ENCODE data around the gene PMEL. TPM values are rescaled to one million over a fixed set of nuclear protein-coding genes. Genes with fewer than 3 reads are reported as not detected.

The PMEL gene
- total RNA-seq, 1 experiment from 2014 or later = 72.2 TPM

DNA sequence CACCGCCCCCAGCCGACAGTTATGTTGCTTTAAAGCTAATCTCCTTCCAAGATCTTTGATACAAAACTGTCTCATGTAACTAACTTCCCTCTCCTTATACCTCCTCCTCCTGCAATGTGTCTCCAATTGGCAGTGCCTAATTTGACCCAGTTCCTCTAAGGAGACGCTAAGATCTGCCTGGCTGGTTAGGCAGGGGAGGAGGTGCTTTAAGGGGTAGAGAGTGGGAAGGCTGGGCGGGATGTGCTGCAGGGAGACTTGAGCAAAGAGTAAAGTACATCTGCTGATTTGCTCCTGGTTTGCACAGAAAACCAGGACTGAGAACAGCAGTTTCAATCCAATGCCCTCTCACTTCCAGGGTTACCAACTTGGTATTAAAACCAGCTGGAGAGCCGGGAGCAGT lies 47.6 kb upstream of the PMEL start (continued):
- TF ChIP-seq, protein P1, sequence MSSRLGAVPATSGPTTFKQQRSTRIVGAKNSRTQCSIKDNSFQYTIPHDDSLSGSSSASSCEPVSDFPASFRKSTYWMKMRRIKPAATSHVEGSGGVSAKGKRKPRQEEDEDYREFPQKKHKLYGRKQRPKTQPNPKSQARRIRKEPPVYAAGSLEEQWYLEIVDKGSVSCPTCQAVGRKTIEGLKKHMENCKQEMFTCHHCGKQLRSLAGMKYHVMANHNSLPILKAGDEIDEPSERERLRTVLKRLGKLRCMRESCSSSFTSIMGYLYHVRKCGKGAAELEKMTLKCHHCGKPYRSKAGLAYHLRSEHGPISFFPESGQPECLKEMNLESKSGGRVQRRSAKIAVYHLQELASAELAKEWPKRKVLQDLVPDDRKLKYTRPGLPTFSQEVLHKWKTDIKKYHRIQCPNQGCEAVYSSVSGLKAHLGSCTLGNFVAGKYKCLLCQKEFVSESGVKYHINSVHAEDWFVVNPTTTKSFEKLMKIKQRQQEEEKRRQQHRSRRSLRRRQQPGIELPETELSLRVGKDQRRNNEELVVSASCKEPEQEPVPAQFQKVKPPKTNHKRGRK (CRISPR knock-in tag; IDR thresholded peaks at IDR 0.05; ENCODE audit: borderline replicate concordance) = no peak
- no peak for TF ChIP-seq JUN (CRISPR knock-in tag; IDR thresholded peaks at IDR 0.05)
- TF ChIP-seq FOXP1 (CRISPR knock-in tag; IDR thresholded peaks at IDR 0.05; ENCODE audit: borderline replicate concordance) = no peak
- no peak for TF ChIP-seq E2F5 (CRISPR knock-in tag; IDR thresholded peaks at IDR 0.05)

GRCh38 chr12:56011509-56012090 lies 45.8 kb upstream of the PMEL start:
- H3K9me3 Mint-ChIP-seq = no peaks in the 10 kb centered on the region
- H3K4me3 Mint-ChIP-seq = no peak overlapping the region
- no peak for ATAC-seq
- peaks cover 14% of the 10 kb centered on the region for H3K4me1 Mint-ChIP-seq
- H3K27ac Mint-ChIP-seq = no peak overlapping the region
- H3K36me3 Mint-ChIP-seq = no peaks in the 10 kb centered on the region
- TF ChIP-seq, protein P2, sequence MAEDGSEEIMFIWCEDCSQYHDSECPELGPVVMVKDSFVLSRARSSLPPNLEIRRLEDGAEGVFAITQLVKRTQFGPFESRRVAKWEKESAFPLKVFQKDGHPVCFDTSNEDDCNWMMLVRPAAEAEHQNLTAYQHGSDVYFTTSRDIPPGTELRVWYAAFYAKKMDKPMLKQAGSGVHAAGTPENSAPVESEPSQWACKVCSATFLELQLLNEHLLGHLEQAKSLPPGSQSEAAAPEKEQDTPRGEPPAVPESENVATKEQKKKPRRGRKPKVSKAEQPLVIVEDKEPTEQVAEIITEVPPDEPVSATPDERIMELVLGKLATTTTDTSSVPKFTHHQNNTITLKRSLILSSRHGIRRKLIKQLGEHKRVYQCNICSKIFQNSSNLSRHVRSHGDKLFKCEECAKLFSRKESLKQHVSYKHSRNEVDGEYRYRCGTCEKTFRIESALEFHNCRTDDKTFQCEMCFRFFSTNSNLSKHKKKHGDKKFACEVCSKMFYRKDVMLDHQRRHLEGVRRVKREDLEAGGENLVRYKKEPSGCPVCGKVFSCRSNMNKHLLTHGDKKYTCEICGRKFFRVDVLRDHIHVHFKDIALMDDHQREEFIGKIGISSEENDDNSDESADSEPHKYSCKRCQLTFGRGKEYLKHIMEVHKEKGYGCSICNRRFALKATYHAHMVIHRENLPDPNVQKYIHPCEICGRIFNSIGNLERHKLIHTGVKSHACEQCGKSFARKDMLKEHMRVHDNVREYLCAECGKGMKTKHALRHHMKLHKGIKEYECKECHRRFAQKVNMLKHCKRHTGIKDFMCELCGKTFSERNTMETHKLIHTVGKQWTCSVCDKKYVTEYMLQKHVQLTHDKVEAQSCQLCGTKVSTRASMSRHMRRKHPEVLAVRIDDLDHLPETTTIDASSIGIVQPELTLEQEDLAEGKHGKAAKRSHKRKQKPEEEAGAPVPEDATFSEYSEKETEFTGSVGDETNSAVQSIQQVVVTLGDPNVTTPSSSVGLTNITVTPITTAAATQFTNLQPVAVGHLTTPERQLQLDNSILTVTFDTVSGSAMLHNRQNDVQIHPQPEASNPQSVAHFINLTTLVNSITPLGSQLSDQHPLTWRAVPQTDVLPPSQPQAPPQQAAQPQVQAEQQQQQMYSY (CRISPR knock-in tag; IDR thresholded peaks at IDR 0.05) = no peak
- TF ChIP-seq, protein P3, sequence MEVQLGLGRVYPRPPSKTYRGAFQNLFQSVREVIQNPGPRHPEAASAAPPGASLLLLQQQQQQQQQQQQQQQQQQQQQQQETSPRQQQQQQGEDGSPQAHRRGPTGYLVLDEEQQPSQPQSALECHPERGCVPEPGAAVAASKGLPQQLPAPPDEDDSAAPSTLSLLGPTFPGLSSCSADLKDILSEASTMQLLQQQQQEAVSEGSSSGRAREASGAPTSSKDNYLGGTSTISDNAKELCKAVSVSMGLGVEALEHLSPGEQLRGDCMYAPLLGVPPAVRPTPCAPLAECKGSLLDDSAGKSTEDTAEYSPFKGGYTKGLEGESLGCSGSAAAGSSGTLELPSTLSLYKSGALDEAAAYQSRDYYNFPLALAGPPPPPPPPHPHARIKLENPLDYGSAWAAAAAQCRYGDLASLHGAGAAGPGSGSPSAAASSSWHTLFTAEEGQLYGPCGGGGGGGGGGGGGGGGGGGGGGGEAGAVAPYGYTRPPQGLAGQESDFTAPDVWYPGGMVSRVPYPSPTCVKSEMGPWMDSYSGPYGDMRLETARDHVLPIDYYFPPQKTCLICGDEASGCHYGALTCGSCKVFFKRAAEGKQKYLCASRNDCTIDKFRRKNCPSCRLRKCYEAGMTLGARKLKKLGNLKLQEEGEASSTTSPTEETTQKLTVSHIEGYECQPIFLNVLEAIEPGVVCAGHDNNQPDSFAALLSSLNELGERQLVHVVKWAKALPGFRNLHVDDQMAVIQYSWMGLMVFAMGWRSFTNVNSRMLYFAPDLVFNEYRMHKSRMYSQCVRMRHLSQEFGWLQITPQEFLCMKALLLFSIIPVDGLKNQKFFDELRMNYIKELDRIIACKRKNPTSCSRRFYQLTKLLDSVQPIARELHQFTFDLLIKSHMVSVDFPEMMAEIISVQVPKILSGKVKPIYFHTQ (CRISPR knock-in tag; IDR thresholded peaks at IDR 0.05) = no peak
- TF ChIP-seq, protein P4, sequence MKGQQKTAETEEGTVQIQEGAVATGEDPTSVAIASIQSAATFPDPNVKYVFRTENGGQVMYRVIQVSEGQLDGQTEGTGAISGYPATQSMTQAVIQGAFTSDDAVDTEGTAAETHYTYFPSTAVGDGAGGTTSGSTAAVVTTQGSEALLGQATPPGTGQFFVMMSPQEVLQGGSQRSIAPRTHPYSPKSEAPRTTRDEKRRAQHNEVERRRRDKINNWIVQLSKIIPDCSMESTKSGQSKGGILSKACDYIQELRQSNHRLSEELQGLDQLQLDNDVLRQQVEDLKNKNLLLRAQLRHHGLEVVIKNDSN (CRISPR knock-in tag; IDR thresholded peaks at IDR 0.05) = no peak
- TF ChIP-seq KAT7 (CRISPR knock-in tag; IDR thresholded peaks at IDR 0.05; ENCODE audit: borderline replicate concordance) = no peak
- TF ChIP-seq MYBL2 (CRISPR knock-in tag; IDR thresholded peaks at IDR 0.05) = no peak
- H3K27me3 Mint-ChIP-seq (ENCODE audit: low read depth) = no peaks in the 10 kb centered on the region; the same call in 1 of the 2 replicates
- ChIA-PET CTCF (interaction anchor here (0.9 to 1.4 kb wide), 2 partner anchors 15 to 18 kb away, joined by 3 read pairs; partner anchors contain the start of gene SUOX), POLR2A (no interaction called here)
- DNase-seq (ENCODE audit: low spot score) = no peak

DNA sequence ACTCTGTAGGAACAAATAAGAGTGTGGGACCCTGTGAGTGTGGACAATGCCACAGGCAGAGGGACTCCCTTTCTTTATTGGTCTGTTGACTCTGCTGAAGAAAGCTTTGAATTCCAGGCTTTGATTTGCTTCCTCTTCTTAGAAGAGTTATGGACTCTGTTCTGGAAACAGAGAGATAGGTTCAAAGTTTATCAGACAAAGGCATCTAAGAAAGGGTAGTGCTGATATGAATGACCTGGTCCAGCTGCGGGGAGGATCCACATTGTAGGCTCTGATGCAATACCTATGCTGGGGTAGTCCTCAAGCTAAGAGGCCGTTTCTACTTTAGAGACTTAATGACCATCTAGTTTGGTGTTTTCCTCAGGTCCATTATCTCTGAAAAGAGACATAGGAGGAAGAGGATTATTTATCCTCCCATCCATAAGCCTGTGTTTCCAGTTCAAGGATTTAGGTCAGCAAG lies 44.3 kb upstream of the PMEL start:
- H3K9me3 Mint-ChIP-seq = no peaks in the 10 kb centered on the region
- ChIA-PET POLR2A (no interaction called here), CTCF (interaction anchor here (0.7 to 1.5 kb wide), 4 partner anchors 10 to 19 kb away, joined by 3 to 5 read pairs (median 3); partner anchors contain the start of gene SUOX)
- no peak overlapping the region for H3K27ac Mint-ChIP-seq
- H3K4me1 Mint-ChIP-seq = peaks cover 19% of the 10 kb centered on the region
- TF ChIP-seq GABPB1 (CRISPR knock-in tag; IDR thresholded peaks at IDR 0.05) (peak; percentile 93), FOXK1 (CRISPR knock-in tag; IDR thresholded peaks at IDR 0.05) (no peak), TEAD4 (CRISPR knock-in tag; IDR thresholded peaks at IDR 0.05) (no peak)
- DNase-seq (ENCODE audit: low spot score) (no peak), ATAC-seq (no peak)
- H3K36me3 Mint-ChIP-seq = 0 out of 2 replicates have a peak, but pooled peaks cover 2% of the 10 kb centered on the region
- H3K4me3 Mint-ChIP-seq = no peak overlapping the region
- no peaks in the 10 kb centered on the region; the same call in 1 of the 2 replicates for H3K27me3 Mint-ChIP-seq (ENCODE audit: low read depth)

Measured in WTC11 (cell line).